Lower leg skin (tissue), 4 donors: ENCODE data around the gene SYT8. TPM values are rescaled to one million over a fixed set of nuclear protein-coding genes. Genes with fewer than 3 reads are reported as not detected.

Source experiments
- DNase-seq, 2 donors: peaks; one replicate each; pipeline ENCODE4 v3.0.0-alpha.2; 2019; ENCODE audit warnings: low spot score in 2 of 2
- H3K4me3 ChIP-seq: fragments of 200-600 bp; sonication (generic); 2 replicates; pipeline ENCODE4 v1.5.1; 2017; ENCODE audit warnings: mild to moderate bottlenecking, low read depth; ENCODE audit not compliant: poor library complexity, severe bottlenecking
- CTCF ChIP-seq, 3 donors: fragments of 450-650 bp; IDR thresholded peaks; one replicate each; pipeline ENCODE4 v1.5.1; 2016; ENCODE audit warnings: antibody characterized with exemption in 3 of 3, mild to moderate bottlenecking in 3 of 3, moderate library complexity in 2 of 3
- POLR2A ChIP-seq, 2 donors: fragments of 450-650 bp; IDR thresholded peaks; one replicate each; pipeline ENCODE4 v1.6.1; 2016 to 2017; ENCODE audit warnings: antibody characterized with exemption in 2 of 2, mild to moderate bottlenecking in 1 of 2, moderate library complexity in 1 of 2
- WGBS, 2 donors: methylation state at CpG; one replicate each; pipeline ENCODE4 v1.1.5; 2018; 5-methylcytosine and 5-hydroxymethylcytosine counted together
- intact Hi-C: fragments of 100-400 bp; cut with DNase I; formaldehyde crosslinking; loops from one replicate; pipeline ENCODE4 v1.15.0; 2023; ENCODE audit warnings: low total_unique reads
- total RNA-seq, 4 donors: library from RNA; depleted of rRNA; stranded (reverse); fragments of >200 nt; gene quantifications; one replicate each; pipeline ENCODE4 v1.1.0, GENCODE V29; 2016

SYT8 gene
- total RNA-seq, 4 donors from 2014 or later, result 74.1 to 177 (median 106) TPM

GRCh38 chr11:1862588-1863351 lies 28.0 kb downstream of the SYT8 start:
- H3K4me3 ChIP-seq, result no peak overlapping the region
- 69 to 91% methylated on average over 14 of the region's 14 CpGs for WGBS, 2 donors
- DNase-seq, result no peak
- intact Hi-C loops, result no loop called here
- TF ChIP-seq CTCF (IDR thresholded peaks at IDR 0.05), result no peak
- TF ChIP-seq POLR2A (IDR thresholded peaks at IDR 0.05), result no peak

- intact Hi-C loops, result no loop called here
- H3K4me3 ChIP-seq, result no peak overlapping the region
- 19 to 23% methylated on average over 13 to 25 of the region's 27 CpGs for WGBS, 2 donors
- DNase-seq, result peak; percentile 77 to 96
- TF ChIP-seq POLR2A (IDR thresholded peaks at IDR 0.05) (no peak), CTCF (IDR thresholded peaks at IDR 0.05) (no peak)
Measured at GRCh38 chr11:1863352-1864216, 28.8 kb downstream of the SYT8 start.

- no peak for TF ChIP-seq POLR2A (IDR thresholded peaks at IDR 0.05)
- no peak for TF ChIP-seq CTCF (IDR thresholded peaks at IDR 0.05)
- intact Hi-C loops, result no loop called here
- DNase-seq, result no peak
- no peak overlapping the region for H3K4me3 ChIP-seq
- WGBS, 2 donors, result 39 to 44% methylated on average over 18 of the region's 18 CpGs
Measured at GRCh38 chr11:1864231-1864630, 29.4 kb downstream of the SYT8 start.

- intact Hi-C loops, result no loop called here
- 73 to 81% methylated on average over 30 of the region's 30 CpGs for WGBS, 2 donors
- no peak overlapping the region for H3K4me3 ChIP-seq
- no peak for DNase-seq
- TF ChIP-seq POLR2A (IDR thresholded peaks at IDR 0.05) (no peak), CTCF (IDR thresholded peaks at IDR 0.05) (no peak)
Measured at GRCh38 chr11:1864831-1865665, 30.3 kb downstream of the SYT8 start.

GRCh38 chr11:1866226-1866625 lies 31.4 kb downstream of the SYT8 start:
- TF ChIP-seq CTCF (IDR thresholded peaks at IDR 0.05) (no peak), POLR2A (IDR thresholded peaks at IDR 0.05) (no peak)
- 86 to 94% methylated on average over 6 to 8 of the region's 8 CpGs for WGBS, 2 donors
- intact Hi-C loops, result no loop called here
- DNase-seq, result no peak
- H3K4me3 ChIP-seq, result no peak overlapping the region
